ENCODE measurements around the gene SLC25A4. TPM values are rescaled to one million over a fixed set of nuclear protein-coding genes. Genes with fewer than 3 reads are reported as not detected.

SLC25A4 gene
- total RNA-seq, 1 experiment from 2014 or later: 40.2 TPM

GRCh38 chr4:185122681-185123345, 20.3 kb upstream of the SLC25A4 start:
- Mint-ChIP-seq H3K4me1 (peaks cover 18% of the 10 kb centered on the region), H3K27ac (no peak overlapping the region), H3K27me3 (ENCODE audit: low read depth) (peaks cover 14% of the 10 kb centered on the region), H3K4me3 (no peak overlapping the region), H3K9me3 (peaks cover 3% of the 10 kb centered on the region), H3K36me3 (peaks cover 10% of the 10 kb centered on the region)
- ATAC-seq: no peak
- CTCF ChIA-PET: interaction anchor here (0.6 to 1.1 kb wide), 2 partner anchors 11 to 445 kb away, joined by 3 to 4 read pairs; no protein-coding TSS in a partner anchor
- TF ChIP-seq JUN (CRISPR knock-in tag; IDR thresholded peaks at IDR 0.05) (no peak), SMAD4 (CRISPR knock-in tag; IDR thresholded peaks at IDR 0.05) (no peak), MAX (CRISPR knock-in tag; IDR thresholded peaks at IDR 0.05) (no peak), NFYB (CRISPR knock-in tag; conservative IDR thresholded peaks at IDR 0.05; ENCODE audit: low read depth) (no peak), ZNF416 (CRISPR knock-in tag; IDR thresholded peaks at IDR 0.05) (no peak), TEAD4 (CRISPR knock-in tag; IDR thresholded peaks at IDR 0.05) (no peak), RORB (CRISPR knock-in tag; IDR thresholded peaks at IDR 0.05) (no peak), ZNF138 (CRISPR knock-in tag; conservative IDR thresholded peaks at IDR 0.05) (no peak), EMX1 (CRISPR knock-in tag; IDR thresholded peaks at IDR 0.05) (no peak)
- DNase-seq (ENCODE audit: low spot score): no peak
- POLR2A ChIA-PET: no interaction called here

- ChIA-PET POLR2A (no interaction called here), CTCF (interaction anchor here (0.8 kb wide), 1 partner anchor 28 kb away, joined by 3 read pairs; no protein-coding TSS in a partner anchor)
- ATAC-seq (no peak), DNase-seq (ENCODE audit: low spot score) (no peak)
- H3K27ac Mint-ChIP-seq: no peak overlapping the region
- TF ChIP-seq, protein P1, sequence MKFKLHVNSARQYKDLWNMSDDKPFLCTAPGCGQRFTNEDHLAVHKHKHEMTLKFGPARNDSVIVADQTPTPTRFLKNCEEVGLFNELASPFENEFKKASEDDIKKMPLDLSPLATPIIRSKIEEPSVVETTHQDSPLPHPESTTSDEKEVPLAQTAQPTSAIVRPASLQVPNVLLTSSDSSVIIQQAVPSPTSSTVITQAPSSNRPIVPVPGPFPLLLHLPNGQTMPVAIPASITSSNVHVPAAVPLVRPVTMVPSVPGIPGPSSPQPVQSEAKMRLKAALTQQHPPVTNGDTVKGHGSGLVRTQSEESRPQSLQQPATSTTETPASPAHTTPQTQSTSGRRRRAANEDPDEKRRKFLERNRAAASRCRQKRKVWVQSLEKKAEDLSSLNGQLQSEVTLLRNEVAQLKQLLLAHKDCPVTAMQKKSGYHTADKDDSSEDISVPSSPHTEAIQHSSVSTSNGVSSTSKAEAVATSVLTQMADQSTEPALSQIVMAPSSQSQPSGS (CRISPR knock-in tag; IDR thresholded peaks at IDR 0.05; ENCODE audit: borderline replicate concordance, low read depth): no peak
- TF ChIP-seq ATF1 (CRISPR knock-in tag; IDR thresholded peaks at IDR 0.05) (no peak), E2F5 (CRISPR knock-in tag; IDR thresholded peaks at IDR 0.05) (no peak), PREB (CRISPR knock-in tag; IDR thresholded peaks at IDR 0.05; ENCODE audit: borderline replicate concordance) (no peak), NR2C2 (CRISPR knock-in tag; IDR thresholded peaks at IDR 0.05) (no peak), TEAD4 (CRISPR knock-in tag; IDR thresholded peaks at IDR 0.05) (no peak), TP53 (CRISPR knock-in tag; IDR thresholded peaks at IDR 0.05) (no peak), ZNF396 (CRISPR knock-in tag; IDR thresholded peaks at IDR 0.05; ENCODE audit: borderline replicate concordance) (no peak), FOXK1 (CRISPR knock-in tag; IDR thresholded peaks at IDR 0.05) (no peak), GTF2I (CRISPR knock-in tag; conservative IDR thresholded peaks at IDR 0.05) (no peak), FOXP4 (CRISPR knock-in tag; IDR thresholded peaks at IDR 0.05) (no peak), HMGA2 (CRISPR knock-in tag; IDR thresholded peaks at IDR 0.05) (no peak), JAZF1 (CRISPR knock-in tag; IDR thresholded peaks at IDR 0.05) (no peak)
- H3K9me3 Mint-ChIP-seq: peaks cover 3% of the 10 kb centered on the region
- peaks cover 10% of the 10 kb centered on the region for H3K36me3 Mint-ChIP-seq
- H3K4me1 Mint-ChIP-seq: peaks cover 20% of the 10 kb centered on the region
- no peak overlapping the region for H3K4me3 Mint-ChIP-seq
- peaks cover 18% of the 10 kb centered on the region for H3K27me3 Mint-ChIP-seq (ENCODE audit: low read depth)
Measured at GRCh38 chr4:185124006-185124405, 19.1 kb upstream of the SLC25A4 start.

All from WTC11 (cell line).